ENCODE measurements around the gene ERVW-1. TPM values are rescaled to one million over a fixed set of nuclear protein-coding genes. Genes with fewer than 3 reads are reported as not detected.

ERVW-1 gene
- total RNA-seq, 1 donor from 2014 or later: not detected

Other genes with a start within 250 kb of the ERVW-1 start
- gene KRIT1, start 232.0 kb downstream of the ERVW-1 start, total RNA-seq: 38.3 and 40.3 TPM in 2 replicates
- gene ANKIB1, start 232.0 kb downstream of the ERVW-1 start, total RNA-seq: 63.8 and 74.8 TPM in 2 replicates
- gene GATAD1, start 30.5 kb downstream of the ERVW-1 start, total RNA-seq: 42.2 and 42.8 TPM in 2 replicates
- gene PEX1, start 50.6 kb upstream of the ERVW-1 start, total RNA-seq: 16.2 and 17.0 TPM in 2 replicates
- 14.0 and 15.5 TPM in 2 replicates for gene RBM48, start 50.8 kb upstream of the ERVW-1 start, total RNA-seq
- 22.3 TPM in 2 replicates for gene FAM133B, start 112.4 kb upstream of the ERVW-1 start, total RNA-seq